Activated naive CD8-positive, alpha-beta T cell treated with anti-CD3 and anti-CD28 coated beads, Interleukin-2, amount 50 U/mL, for 16 hours (primary cell): ENCODE results near the gene CLSTN1.
"Not testable (repeated sequence)": the region's sequence is repeated elsewhere in the genome, so short reads cannot be mapped to it uniquely, and the experiment has no call there.

Experiments
- DNase-seq: peaks from one replicate; pipeline ENCODE4 v3.0.0-alpha.2; 2020; ENCODE audit warnings: low read depth, low spot score

CLSTN1 gene

DNA sequence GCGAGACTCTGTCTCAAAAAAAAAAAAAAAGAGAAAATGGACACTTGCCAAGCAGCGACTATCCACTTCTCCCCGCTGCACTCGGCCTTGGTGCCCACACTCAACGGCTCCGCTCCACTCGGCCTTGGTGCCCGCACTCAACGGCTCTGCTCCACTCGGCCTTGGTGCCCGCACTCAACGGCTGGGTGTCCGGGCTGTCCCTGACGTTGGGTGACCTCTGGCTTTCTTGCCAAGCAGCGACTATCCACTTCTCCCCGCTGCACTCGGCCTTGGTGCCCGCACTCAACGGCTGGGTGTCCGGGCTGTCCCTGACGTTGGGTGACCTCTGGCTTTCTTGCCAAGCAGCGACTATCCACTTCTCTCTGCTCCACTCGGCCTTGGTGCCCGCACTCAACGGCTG, 61.3 kb downstream of the CLSTN1 start:
- DNase-seq, result not testable (repeated sequence)

DNA sequence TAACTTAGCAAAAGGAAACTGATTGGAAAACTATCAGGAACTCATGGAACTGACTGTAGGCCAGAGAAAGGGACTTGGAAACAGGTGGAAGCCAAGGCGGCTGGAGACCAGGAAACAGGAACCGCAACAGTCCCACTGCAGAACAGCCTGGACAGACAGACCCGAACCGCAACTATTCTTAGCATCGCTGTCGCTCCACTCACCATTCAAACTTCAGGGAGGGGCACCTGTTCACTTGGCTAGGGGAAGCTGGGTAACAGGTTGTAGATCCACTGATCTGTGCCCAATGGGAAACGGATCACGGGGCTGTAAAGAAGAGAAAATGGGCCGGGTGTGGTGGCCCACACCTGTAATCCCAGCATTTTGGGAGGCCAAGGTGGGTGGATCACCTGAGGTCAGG, 61.9 kb downstream of the CLSTN1 start:
- DNase-seq, result no peak

DNA sequence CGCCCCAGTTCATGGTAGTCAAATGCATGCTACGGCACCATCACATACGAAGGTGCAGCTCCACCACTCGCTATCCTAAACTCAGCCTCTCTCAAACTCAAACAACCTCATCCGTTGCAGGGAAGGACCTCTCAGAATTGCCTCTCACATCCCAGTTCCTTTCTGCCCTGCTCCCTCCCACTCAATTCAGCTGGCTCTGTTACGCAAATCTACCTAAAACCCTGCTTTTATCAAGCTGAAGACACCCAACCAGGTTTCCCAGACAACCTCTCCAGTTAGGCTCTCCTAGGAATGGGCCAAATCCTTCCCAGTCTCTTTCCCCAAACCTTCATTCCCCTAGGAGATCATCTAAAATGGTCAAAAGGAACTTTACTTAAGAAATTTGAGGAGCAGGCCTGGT, 62.9 kb downstream of the CLSTN1 start:
- no peak for DNase-seq

DNA sequence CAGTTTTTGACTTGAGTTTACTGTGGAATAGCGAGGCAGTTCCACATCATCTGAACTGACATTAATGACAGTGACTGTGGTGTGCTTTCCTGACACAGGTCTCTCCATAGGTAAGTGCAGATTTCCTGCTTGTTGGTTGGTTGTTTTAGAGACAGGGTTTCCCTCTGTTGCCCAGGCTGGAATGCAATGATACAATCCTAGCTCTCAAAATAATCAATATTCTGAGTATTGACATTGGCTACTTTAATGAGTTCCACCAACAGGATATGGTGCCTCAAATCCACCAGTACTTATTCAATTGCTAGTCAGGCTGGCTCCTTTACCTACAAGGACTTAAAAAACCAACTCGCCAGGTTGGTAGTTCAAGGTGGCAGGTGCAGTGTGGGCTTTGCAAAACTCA, 63.8 kb downstream of the CLSTN1 start:
- DNase-seq, result no peak

DNA sequence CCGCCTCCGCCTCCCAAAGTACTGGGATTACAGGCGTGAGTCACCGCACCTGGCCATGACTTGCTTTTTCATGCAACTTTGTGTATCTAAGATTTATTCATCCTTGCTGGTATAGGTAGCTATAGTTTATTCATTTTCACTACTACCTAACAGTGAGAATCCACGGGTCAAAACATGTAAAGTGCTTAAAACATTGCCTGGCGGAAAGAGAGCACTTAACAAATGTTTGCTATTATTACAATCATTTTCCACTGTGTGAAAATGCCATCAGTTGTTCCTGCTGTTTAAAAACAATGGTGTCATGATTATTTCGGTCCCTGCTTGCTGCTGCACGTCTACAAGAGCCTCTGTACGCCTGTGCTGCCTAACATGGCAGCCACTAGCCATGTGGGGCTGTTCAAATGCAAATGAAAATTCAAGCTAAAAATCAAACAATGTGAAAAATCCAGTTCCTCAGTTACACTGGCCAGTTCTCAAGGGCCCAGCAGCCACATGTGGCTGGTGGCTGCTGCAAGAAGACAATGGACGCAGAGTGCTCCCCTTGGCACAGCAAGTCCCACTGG, 65.1 kb downstream of the CLSTN1 start:
- no peak for DNase-seq

DNA sequence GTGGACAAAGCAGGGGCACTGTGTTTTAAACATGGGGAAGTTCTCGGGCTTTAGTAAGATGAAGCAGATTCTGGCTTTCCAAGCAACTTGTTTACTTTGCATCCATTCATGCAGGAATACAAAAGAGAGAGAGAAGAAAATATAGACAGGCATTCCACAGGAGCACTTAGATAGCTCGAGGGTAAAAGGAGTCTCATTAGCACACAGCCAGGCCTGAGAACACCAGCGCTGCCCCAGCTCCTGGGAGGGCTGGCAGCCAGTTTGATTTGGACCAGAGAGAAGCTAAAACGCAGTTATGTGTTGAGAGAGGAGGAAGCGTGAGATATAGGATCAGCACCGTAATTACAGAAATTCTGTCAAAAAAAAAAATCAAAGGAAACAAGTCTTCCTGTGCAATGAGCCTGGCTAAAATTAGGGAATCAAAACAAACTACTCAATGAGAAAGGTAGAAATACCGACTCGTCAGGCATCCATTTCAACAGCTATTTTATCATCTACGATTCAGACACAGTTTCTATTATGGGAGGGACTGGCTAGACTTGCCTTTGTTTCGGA, 68.2 kb downstream of the CLSTN1 start:
- no peak for DNase-seq

DNA sequence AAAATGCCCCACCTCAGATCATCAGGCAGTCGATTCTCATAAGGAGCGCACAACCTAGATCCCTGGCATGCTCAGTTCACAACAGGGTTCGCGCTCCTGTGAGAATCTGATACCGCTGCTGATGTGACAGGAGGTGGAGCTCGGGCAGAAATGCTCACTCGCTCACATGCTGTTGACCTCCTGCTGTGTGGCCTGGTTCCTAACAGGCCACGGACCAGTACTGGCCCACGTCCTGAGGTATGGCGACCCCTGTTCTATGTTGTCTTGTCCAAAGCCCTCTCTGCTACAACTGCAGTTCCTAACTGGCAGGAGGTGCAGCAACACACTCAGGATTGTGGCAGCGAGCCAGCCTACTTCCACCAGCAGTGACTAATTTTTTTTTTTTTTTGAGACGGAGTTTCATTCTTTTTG, 70.6 kb downstream of the CLSTN1 start:
- no peak for DNase-seq

DNA sequence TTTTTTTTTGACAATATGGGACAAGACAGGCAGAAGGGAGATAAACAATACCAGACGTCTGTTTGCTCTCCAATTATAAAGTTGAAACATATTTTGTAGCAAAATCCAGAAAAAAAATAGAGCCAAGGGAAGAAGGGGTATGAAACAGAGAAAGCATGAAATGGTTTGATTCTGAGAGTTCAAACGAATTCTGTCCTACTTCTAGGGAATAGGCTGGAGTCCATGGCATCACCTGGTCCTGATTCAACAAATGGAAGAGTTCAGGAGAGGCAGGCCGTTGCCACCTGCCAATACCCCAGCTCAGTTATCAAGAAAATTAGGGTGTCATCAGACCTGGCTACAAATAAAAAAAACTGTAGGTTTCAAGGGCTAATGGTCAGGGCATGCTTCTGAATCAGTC, 71.8 kb downstream of the CLSTN1 start:
- no peak for DNase-seq

DNA sequence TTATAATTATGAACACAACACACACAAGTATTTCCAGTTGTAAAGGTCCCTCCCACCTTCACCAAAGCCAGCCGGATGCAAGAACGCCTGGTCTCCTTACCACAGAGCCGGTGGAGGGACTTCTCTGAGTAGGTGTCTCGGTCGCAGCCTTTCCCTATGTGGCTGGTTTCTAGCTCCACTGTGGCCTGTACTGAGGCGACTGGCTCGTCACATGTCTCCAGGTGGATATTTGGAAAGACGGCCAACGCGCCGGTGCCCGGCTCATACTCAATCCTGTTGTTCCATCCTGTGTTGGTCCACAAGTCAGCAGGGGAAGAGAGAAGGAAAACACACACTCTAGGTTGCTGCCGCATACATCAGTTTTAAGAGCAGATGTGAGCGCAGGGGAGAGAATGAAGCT, 74.4 kb downstream of the CLSTN1 start:
- DNase-seq, result no peak

DNA sequence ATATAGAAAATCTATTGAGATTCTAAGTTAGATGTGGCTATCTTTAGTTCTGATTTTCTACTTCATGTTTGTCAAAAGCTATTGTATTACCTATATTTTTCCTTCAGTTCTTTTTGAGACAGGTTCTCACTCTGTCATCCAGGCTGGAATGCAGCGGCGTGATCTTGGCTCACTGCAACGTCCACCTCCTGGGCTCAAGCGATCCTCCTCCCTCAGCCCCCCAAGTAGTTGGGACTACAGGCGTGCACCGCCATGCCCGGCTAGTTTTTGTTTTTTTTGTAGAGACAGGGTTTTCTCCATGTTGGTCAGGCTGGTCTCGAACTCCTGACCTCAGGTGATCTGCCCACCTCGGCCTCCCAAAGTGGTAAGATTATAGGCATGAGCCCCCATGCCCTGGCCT, 75.4 kb downstream of the CLSTN1 start:
- not testable (repeated sequence) for DNase-seq

DNA sequence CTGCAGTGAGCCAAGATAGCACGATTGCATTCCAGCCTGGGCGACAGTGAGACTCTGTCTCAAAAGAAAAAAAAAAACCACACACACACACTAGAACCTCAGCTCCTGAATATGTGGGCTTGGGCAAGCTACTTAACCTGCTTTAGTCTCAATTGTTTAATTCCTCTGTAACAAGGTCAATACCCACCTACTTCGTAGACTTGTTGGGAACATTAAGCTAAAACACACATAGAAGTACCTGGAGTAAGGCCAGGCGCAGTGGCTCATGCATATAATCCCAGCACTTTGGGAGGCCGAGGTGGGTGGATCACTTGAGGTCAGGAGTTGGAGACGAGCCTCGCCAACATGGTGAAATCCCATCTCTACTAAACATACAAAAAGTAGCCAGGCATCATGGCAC, 77.1 kb downstream of the CLSTN1 start:
- no peak for DNase-seq

DNA sequence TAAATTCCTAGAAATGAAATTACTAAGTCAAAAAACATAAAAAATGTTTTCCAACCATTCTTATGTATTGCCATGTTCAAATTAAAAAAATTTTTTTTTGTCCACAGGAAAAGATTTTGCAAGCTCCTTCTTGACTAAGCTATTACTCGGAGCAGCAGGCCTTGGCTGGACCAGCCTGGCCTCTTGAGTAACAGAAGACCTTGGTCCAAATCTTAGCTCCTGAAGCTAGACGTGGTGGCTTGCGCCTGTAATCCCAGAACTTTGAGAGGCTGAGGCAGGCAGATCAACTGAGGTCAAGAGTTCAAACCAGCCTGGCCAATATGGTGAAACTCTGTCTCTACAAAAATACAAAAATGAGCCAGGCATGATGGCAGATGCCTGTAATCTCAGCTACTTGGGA, 77.6 kb downstream of the CLSTN1 start:
- DNase-seq, result no peak

DNA sequence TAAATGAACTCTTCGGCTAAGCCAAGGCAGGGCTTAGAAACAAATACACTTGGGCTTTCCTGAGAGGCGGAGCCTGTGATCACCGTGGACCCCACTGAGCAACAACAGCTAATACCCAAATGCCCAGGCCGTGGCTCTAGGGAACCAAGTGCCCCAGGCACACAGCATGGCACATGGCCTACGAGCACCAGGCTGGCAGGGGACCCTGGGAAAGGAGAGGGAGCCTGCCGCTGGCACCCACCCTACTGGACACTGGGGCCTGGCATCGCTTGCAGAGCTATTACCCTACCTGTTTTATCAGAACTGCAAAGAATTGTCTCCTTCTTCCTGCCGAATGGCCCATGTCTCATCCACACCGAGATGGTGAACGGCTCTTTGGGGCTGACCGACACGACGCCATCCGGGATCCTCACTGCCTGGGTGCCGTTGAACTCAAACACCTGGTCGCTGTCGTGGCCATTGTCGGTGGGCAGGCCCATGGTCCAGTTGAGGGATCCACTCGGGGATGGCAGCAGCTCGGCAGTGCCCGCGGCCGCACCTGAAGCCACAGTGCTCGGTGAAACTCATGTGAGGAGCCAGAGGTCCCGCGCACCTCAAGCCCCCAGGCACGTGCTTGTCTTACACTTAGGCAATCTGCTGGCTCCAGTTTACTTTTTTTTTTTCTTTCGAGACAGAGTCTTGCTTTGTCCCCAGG, 79.5 kb downstream of the CLSTN1 start:
- no peak for DNase-seq

DNA sequence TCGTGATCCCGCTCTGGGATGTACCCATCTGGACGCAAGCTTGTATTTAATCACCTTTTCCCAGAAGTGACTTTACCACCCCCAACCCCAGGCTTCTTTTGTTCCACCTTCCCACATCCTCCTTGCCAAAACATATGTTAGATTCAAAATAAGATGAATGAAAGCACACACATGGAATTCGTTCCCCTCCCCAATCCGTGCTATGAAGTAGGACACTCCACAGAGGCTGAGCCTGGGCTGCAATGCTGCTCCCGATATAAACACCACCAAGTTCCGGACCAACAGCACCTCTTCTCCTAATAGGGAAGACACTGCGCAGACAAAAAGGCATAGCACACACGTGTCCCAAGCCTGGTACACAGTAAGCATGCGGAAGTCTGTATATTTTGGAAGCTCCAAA, 86.1 kb downstream of the CLSTN1 start:
- DNase-seq, result no peak

DNA sequence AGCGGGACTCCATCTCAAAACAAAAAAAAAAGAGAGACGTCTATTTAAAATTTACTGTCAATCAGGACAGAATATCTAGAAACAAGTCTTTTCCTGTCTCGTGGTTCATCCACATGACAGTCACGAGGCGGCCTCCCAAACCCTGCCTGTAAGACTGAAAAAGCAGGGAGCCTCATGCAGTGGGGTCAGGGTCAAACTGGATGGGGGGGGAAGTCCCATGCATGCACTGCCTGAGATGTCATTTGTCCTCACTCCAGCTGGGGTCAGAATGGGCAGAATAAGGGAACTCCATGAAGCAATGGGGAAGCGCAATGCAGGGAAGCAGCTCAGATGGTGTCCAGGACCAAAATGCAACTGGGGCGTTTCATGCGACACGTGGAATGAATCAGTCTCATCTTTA, 86.7 kb downstream of the CLSTN1 start:
- no peak for DNase-seq

DNA sequence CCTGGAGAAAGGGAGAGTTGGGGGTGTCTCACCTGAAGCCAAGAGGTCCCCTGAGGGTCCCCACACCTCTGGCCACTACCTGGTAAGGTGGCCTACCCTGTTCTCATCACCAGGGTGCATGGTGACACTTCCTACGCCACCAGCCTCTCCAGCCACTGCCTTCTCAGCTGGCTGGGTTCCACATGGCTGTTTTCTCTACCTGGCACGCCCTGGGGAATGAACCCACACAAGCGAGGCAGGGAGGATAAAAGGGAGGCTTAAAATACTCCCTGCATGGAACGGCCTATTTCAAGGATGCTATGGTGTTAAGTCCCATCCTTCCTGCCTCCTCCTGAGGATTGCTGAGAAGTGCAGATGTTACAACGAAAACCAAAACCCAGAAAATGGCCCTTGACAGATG, 87.5 kb downstream of the CLSTN1 start:
- DNase-seq, result no peak

DNA sequence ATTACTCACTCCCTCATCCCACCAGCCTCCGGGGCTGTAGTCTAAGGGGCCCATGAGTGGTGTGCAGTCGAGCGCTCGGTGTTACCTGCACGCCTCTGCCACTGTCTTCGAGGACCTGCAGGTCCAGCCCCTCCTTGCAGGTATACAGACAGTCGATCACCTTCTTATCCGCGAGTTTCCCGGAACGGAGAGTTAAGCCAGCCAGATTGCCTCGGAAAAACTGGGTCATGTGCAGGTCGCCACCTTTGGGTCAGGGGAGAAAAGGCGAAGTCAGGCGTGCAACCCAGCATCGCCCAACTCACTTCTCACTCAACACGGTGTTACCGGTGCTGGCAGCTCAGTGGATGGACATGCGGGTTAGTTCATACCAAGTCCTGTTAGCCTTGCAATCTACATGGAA, 88.0 kb downstream of the CLSTN1 start:
- no peak for DNase-seq

DNA sequence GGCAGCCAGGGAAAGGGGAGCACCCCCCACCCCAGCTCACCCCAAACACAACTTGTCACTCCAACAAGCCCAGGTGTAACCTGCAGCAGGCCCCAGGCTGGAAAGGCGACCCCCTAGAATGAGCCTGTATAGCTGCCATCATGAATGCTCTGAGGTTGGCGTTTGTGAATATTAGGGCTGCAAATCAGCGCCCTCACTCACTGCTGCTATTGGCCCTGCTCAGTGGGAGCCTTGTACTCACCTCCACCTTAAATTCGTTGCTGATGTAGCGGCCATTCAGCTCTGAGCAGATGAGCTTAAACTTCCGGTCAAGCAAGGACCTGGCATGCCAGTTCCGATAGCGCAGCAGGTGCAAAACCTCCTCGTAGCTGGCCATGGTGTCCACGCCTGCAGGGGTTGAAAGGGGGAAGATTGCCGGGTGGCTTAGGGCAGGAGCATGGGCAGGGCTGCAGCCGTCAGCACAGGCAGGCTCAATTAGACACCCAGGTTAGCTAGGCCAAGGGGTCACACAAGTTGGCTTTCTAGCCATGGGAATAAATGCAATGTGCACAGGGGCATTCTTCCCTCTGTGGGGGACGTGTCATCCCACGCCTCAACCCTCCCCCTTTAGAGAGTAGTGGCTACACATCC, 90.5 kb downstream of the CLSTN1 start:
- DNase-seq, result no peak

DNA sequence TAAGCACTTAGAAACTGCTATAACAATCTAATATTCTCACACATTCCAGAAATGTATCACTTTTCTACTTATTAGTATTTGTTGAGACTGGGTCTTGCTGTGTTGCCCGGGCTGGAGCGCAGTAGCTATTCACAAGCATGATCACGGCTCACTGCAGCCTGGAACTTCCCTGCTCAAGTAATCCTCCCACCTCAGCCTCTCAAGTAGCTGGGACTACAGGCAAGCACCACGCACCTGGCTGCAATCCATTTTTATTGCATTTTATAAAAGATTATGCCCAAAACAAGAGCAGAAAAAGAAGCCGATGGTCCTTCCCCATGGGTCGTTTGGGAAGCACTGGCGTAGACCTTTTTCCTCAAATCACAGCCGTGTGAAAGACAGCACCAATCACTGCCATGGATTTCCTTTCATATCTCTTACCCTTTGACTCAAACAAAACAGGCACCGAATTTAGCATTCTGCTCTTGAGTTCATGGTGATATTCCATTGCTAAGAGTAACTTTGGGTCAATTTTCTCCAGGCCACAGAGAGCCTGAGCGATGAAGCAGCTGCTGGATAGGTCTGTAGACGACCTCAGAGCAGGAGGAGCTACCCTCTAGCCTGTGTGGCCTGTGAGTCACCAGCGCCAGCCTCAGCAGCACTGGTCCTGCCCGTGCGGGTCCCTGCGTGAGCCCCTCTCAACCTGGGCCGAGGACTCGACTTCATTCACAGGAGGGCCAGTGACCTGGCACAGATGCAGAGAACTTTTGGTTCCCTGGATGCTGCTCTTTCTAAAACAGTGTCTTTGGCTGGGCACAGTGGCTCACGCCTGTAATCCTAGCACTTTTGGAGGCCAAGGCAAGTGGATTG, 91.4 kb downstream of the CLSTN1 start:
- no peak for DNase-seq

DNA sequence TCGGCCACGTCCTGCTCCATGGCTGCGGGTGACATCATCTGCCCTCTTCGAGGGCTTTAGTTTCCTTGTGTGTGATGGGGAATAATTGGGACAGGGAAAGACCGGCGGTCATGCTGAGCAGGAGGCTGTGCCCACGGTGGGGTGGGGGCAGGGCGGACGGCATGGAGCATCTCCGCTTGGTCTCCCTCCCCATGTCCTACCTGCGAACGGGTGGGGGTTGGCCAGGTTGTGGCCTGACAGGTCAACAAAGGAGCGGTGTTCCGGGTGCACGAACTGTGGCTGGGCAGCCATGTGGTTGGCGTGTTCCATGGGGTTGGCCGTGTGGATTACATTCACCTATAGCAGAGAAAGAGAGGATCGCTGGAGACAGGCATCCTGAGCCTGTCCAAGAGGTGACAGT, 92.2 kb downstream of the CLSTN1 start:
- no peak for DNase-seq

DNA sequence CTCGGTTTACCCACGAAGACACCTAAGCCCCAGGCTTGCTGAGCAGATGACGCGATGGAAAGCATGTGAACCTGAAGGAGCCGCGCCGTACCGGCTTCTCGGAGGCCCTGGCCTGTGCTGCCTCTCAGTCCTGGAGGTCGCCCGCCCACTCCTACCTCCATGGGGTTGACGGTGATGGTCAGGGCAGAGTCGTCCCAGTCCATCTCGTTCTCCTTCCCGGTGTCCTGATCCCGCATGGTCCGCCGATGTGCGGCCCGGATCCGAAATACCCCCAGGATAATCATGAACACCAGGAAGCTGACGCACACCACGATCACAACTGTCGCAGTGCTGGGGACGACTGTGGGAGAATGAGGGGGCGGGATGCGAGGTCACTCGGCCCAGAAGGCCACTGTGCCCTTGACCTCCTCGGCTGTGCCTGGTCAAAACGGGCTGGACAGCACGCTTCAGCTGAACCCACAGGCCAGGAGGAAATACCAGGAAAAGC, 92.7 kb downstream of the CLSTN1 start:
- DNase-seq, result no peak
